ENCODE measurements around the gene DPCD.

DNA sequence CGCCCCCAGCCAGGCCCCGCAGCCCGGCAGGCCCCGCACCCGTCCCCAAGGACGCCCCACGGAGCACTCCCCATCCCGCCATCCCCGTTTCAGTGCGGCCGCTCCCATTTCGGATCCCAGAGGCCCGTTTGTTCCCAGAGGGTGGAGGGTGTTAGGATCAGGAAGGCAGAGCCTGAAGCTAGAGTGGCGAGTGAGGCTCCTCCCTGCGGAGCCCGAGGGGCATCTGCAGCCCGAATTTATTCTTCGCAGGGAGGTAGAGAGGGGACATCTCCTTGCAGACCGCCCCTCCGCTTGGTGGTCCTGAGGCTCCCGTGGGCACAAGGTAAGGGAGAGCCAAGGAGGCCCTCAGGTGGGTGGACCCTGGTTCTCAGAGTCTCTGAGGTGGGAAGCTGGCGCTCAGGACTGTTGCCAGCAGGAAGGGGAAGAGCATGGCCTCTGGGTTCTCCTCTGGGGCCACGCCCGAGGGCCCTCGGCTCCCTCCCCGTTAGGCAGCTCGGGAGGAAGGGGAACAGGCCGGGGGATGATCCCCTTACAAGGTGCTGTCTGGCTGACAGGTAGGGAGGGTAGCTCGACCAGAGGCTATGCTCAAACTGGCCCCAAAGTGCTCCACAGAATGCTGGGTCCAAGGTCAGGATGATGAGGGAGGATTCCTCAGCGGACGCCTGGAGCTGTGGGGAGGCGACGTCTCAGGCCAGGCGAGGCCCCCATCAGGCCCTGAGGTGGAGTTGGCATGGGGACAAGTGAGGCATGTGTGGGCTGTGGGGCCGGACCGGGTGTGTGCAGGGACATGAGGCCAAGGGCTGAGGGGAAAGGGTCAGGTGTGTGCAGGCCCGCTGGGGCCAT is 17.5 kb upstream of the DPCD start:
- no peak for TF ChIP-seq EZH2phosphoT487 (IDR thresholded peaks at IDR 0.05)
- TF ChIP-seq, protein P1, sequence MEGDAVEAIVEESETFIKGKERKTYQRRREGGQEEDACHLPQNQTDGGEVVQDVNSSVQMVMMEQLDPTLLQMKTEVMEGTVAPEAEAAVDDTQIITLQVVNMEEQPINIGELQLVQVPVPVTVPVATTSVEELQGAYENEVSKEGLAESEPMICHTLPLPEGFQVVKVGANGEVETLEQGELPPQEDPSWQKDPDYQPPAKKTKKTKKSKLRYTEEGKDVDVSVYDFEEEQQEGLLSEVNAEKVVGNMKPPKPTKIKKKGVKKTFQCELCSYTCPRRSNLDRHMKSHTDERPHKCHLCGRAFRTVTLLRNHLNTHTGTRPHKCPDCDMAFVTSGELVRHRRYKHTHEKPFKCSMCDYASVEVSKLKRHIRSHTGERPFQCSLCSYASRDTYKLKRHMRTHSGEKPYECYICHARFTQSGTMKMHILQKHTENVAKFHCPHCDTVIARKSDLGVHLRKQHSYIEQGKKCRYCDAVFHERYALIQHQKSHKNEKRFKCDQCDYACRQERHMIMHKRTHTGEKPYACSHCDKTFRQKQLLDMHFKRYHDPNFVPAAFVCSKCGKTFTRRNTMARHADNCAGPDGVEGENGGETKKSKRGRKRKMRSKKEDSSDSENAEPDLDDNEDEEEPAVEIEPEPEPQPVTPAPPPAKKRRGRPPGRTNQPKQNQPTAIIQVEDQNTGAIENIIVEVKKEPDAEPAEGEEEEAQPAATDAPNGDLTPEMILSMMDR (IDR thresholded peaks at IDR 0.05): no peak
